GM12874 (cell line): ENCODE data around the gene RNLS.

Source experiments
- TF ChIP-seq, protein P1 (sequence below): IDR thresholded peaks from 2 replicates; pipeline ENCODE4 v1.5.1; 2011; ENCODE audit warnings: low read depth, mild to moderate bottlenecking, control low read depth, low read length, moderate library complexity; ENCODE audit not compliant: insufficient read depth

Gene RNLS

DNA sequence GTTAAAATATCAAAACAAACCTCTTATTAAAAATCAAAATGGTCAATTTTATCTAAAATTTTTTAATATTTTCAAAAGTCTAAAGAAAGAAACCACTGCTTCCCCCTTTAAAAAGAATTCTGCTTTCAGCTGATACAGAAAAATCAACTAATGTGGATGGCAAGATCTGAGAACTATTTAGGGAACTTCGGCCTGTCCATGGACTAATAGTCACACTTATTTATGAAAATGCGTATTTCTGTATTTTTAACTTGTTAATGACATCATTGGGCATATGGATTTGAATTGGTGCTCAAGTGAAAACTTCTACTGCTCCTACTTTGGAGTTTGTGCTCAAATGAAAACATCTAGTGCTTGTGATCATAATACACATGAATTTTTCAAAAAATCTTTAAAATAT, 31.9 kb downstream of the RNLS start:
- TF ChIP-seq, protein P1, sequence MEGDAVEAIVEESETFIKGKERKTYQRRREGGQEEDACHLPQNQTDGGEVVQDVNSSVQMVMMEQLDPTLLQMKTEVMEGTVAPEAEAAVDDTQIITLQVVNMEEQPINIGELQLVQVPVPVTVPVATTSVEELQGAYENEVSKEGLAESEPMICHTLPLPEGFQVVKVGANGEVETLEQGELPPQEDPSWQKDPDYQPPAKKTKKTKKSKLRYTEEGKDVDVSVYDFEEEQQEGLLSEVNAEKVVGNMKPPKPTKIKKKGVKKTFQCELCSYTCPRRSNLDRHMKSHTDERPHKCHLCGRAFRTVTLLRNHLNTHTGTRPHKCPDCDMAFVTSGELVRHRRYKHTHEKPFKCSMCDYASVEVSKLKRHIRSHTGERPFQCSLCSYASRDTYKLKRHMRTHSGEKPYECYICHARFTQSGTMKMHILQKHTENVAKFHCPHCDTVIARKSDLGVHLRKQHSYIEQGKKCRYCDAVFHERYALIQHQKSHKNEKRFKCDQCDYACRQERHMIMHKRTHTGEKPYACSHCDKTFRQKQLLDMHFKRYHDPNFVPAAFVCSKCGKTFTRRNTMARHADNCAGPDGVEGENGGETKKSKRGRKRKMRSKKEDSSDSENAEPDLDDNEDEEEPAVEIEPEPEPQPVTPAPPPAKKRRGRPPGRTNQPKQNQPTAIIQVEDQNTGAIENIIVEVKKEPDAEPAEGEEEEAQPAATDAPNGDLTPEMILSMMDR: no peak

DNA sequence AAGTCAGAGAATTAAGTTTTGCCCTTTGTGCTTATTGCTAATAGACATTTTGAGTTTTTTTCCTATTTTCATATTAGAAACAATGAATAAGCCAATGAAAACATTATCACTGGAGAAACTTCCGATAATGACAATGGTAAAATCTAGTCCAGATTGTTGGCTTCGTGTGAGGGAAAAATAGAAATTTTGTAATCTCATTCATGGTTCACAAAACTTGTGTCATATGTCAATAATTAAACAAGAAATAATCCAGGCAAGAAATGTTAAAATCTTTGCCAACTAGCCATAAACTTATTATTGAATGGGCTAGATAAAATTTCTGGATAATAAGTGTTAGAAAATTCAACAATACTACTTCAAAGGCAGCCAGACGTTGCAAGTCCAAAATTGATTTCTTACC, 36.6 kb downstream of the RNLS start:
- TF ChIP-seq, protein P1: no peak

DNA sequence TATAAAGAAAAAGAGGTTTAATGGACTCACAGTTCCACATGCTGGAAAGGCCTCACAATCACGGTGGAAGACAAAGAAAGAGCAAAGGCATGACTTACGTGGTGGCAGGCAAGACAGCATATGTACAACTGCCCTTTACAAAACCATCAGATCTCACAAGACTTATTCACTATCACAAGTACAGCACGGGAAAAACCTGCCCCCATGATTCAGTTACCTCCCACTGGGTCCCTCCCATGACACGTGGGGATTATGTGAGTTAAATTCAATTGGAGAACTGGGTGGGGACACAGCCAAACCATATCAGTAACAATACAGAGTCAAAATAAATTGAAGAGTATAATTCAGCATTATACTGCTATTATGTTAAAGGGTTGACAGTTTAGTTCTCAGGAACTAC, 37.8 kb downstream of the RNLS start:
- TF ChIP-seq, protein P1: no peak

DNA sequence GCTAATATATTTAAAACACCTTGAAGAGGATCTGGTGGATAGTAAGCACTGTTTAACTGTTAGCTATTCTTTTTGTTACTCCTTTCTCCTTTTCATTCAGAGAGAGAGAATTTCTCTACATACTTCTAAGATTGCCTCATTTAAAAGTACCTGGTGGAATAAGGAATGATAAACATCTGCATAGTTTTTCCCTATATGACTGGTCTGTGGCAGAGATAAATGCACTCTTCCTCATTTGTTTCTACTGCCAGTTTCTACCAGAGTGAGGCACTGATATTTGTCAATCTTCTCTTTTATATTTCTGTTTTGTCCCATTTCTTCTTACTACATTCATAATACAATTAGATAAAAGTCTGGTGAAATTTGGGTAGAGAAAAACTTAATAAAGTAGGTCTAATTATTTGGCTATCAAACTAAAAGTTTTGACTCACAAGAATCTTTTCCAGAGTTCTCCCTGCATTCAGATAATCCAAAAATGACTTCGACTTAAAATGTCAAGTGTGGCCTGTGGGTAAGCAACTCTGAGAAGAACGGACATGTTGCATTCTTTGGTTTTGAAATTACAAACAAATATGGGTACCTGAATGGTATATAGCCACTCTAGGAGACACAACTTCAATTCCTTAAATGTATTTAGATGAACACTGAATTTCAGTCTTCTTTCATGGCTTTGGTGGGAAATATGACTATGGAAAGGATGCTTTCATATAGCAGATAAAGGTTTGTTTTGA, 38.8 kb downstream of the RNLS start:
- TF ChIP-seq, protein P1: no peak

DNA sequence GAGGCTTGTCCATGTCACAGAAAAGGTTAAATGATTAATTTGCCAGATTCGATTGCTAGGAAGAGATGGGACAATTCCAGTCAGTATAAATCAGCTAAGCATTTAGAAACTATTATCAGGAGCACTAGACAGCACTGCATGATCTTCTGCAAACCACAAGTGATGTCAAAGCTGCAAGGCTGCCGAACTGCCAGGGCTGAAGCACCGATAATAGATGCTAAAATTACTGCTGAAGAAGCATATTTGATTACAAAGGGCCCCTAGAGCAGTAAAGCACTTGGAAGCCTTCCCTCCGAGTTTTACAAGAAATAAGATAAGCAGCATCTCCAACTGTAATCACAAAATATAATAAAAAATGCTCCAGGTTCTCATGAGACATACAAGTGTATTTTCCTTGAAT, 40.6 kb downstream of the RNLS start:
- TF ChIP-seq, protein P1: no peak

DNA sequence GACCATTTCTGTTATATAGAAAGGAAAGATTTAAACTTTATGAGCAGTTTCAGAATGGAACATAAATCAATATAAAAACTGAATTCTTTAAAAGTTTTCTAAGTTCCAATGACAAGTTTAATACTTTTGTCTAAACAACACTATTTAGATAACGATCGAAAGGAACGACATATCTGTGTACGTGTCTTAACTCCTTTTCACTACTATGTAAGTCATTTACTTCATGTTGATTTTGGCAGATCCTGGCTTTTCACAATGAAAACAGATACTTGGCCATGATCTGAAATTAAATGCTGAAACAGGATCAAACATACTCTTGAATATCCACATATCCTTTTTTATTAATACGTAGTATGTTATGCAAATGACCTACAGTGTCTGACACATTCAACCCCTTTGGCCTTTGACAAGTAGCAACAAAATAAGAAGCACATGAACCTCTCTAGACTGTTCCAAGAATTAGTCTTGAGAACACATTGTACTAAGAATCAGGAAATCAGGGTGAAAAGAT, 41.9 kb downstream of the RNLS start:
- TF ChIP-seq, protein P1: no peak

DNA sequence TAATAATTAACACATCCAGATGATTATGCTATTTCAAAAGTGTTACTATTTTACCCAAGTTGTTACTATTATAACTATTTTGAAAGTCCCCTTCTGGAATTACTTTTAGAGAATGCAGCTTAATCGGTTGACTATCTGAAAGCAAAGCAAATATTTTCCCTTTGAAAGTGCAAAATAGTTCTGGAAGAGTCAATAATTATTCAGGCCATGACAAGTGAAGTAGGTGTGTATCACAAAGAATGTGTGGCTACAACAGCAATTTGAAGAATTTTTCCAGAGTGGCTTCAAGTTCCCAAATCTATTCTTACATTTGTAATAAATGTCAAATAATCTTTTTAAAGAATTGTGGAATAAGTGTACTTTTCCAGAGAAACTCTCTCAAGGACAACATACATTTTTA, 42.8 kb downstream of the RNLS start:
- TF ChIP-seq, protein P1: no peak

DNA sequence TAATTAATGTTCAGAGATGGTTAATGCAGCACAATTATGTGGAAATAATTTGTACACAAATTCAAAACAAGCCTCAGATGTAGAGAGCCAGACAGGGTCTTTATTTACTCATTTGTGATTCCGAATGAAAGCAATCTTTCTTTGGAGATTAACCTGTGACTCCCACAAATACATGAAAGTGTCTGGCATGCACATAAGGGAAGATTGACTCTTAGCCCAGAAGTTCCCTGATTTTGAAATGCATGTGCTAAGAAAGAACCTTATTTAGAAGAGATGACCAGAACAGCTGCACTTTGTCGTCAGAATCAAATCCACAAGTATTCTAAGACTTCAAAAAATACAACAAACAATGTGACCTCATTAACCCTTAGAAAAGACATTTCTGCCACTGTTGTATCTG, 45.1 kb downstream of the RNLS start:
- TF ChIP-seq, protein P1: no peak
